Dendritic cell treated with granulocyte-macrophage colony-stimulating factor and Interleukin-4, amounts not matched to agents 40 ng/mL and 50 ng/mL, for 4 days (primary cell): ENCODE results near the gene CTCFL.
"Not testable (repeated sequence)": the region's sequence is repeated elsewhere in the genome, so short reads cannot be mapped to it uniquely, and the experiment has no call there.

Experiments
- H3K27ac Mint-ChIP-seq: one replicate; pipeline ENCODE4 v1.8.0; 2022; ENCODE audit warnings: mild to moderate bottlenecking, mixed read lengths
- H3K27me3 Mint-ChIP-seq: one replicate; pipeline ENCODE4 v1.8.0; 2022; ENCODE audit warnings: mild to moderate bottlenecking, mixed read lengths
- H3K36me3 Mint-ChIP-seq: one replicate; pipeline ENCODE4 v1.8.0; 2022; ENCODE audit warnings: low read depth, mixed read lengths
- H3K4me1 Mint-ChIP-seq: one replicate; pipeline ENCODE4 v1.8.0; 2022; ENCODE audit warnings: low read depth, mixed read lengths
- H3K4me3 Mint-ChIP-seq: one replicate; pipeline ENCODE4 v1.8.0; 2022; ENCODE audit warnings: mild to moderate bottlenecking, moderate library complexity, mixed read lengths
- H3K9me3 Mint-ChIP-seq: one replicate; pipeline ENCODE4 v1.8.0; 2022; ENCODE audit warnings: mixed read lengths
- intact Hi-C: fragments of 100-400 bp; cut with micrococcal nuclease; formaldehyde crosslinking; loops from one replicate; pipeline ENCODE4 v1.15.0; 2022

The CTCFL gene

GRCh38 chr20:57500235-57500634 lies 24.7 kb downstream of the CTCFL start:
- Mint-ChIP-seq H3K4me3 (no peak overlapping the region), H3K36me3 (no peaks in the 10 kb centered on the region), H3K4me1 (peaks cover 37% of the 10 kb centered on the region), H3K9me3 (no peaks in the 10 kb centered on the region), H3K27ac (no peak overlapping the region), H3K27me3 (peaks cover 65% of the 10 kb centered on the region)
- intact Hi-C loops = no loop called here

GRCh38 chr20:57499676-57500075 lies 25.3 kb downstream of the CTCFL start:
- Mint-ChIP-seq H3K4me3 (no peak overlapping the region), H3K36me3 (no peaks in the 10 kb centered on the region), H3K4me1 (peaks cover 37% of the 10 kb centered on the region), H3K9me3 (no peaks in the 10 kb centered on the region), H3K27ac (no peak overlapping the region), H3K27me3 (peaks cover 62% of the 10 kb centered on the region)
- intact Hi-C loops = no loop called here

GRCh38 chr20:57498425-57499400 lies 26.2 kb downstream of the CTCFL start:
- intact Hi-C loops = no loop called here
- no peak overlapping the region for H3K4me3 Mint-ChIP-seq
- no peaks in the 10 kb centered on the region for H3K36me3 Mint-ChIP-seq
- H3K27ac Mint-ChIP-seq = no peak overlapping the region
- H3K9me3 Mint-ChIP-seq = no peaks in the 10 kb centered on the region
- H3K27me3 Mint-ChIP-seq = peaks cover 53% of the 10 kb centered on the region
- peaks cover 37% of the 10 kb centered on the region for H3K4me1 Mint-ChIP-seq

- Mint-ChIP-seq H3K4me1 (peaks cover 16% of the 10 kb centered on the region), H3K4me3 (no peak overlapping the region), H3K36me3 (no peaks in the 10 kb centered on the region), H3K27ac (no peak overlapping the region), H3K27me3 (peaks cover 47% of the 10 kb centered on the region), H3K9me3 (no peaks in the 10 kb centered on the region)
- intact Hi-C loops = no loop called here
Observed at GRCh38 chr20:57496592-57496991, 28.3 kb downstream of the CTCFL start.

GRCh38 chr20:57495978-57496377 lies 29.0 kb downstream of the CTCFL start:
- Mint-ChIP-seq H3K36me3 (no peaks in the 10 kb centered on the region), H3K4me3 (no peak overlapping the region), H3K27me3 (peaks cover 47% of the 10 kb centered on the region), H3K27ac (no peak overlapping the region), H3K9me3 (no peaks in the 10 kb centered on the region), H3K4me1 (peaks cover 11% of the 10 kb centered on the region)
- intact Hi-C loops = loop anchor here (1.0 kb wide), 1 partner anchor 115 kb away; no protein-coding TSS in a partner anchor

- Mint-ChIP-seq H3K27ac (no peak overlapping the region), H3K36me3 (no peaks in the 10 kb centered on the region), H3K9me3 (no peaks in the 10 kb centered on the region), H3K4me1 (peaks cover 5% of the 10 kb centered on the region), H3K27me3 (peaks cover 38% of the 10 kb centered on the region), H3K4me3 (no peak overlapping the region)
- intact Hi-C loops = no loop called here
Observed at GRCh38 chr20:57493091-57493615, 31.8 kb downstream of the CTCFL start.

GRCh38 chr20:57491373-57491772 lies 33.6 kb downstream of the CTCFL start:
- Mint-ChIP-seq H3K9me3 (no peaks in the 10 kb centered on the region), H3K4me3 (no peak overlapping the region), H3K4me1 (peaks cover 5% of the 10 kb centered on the region), H3K27me3 (peaks cover 34% of the 10 kb centered on the region), H3K27ac (no peak overlapping the region), H3K36me3 (no peaks in the 10 kb centered on the region)
- intact Hi-C loops = no loop called here

- H3K27me3 Mint-ChIP-seq = peaks cover 30% of the 10 kb centered on the region
- H3K9me3 Mint-ChIP-seq, intact Hi-C loops, H3K36me3 Mint-ChIP-seq, H3K27ac Mint-ChIP-seq, H3K4me3 Mint-ChIP-seq, H3K4me1 Mint-ChIP-seq: not testable (repeated sequence)
Observed at GRCh38 chr20:57488277-57488676, 36.7 kb downstream of the CTCFL start.

GRCh38 chr20:57485770-57486169 lies 39.2 kb downstream of the CTCFL start:
- Mint-ChIP-seq H3K9me3 (no peaks in the 10 kb centered on the region), H3K36me3 (no peaks in the 10 kb centered on the region), H3K27me3 (peaks cover 18% of the 10 kb centered on the region), H3K4me1 (peaks cover 18% of the 10 kb centered on the region), H3K27ac (no peak overlapping the region), H3K4me3 (no peak overlapping the region)
- intact Hi-C loops = no loop called here

- peaks cover 23% of the 10 kb centered on the region for H3K4me1 Mint-ChIP-seq
- intact Hi-C loops = no loop called here
- no peaks in the 10 kb centered on the region for H3K9me3 Mint-ChIP-seq
- H3K27ac Mint-ChIP-seq = no peak overlapping the region
- peaks cover 22% of the 10 kb centered on the region for H3K27me3 Mint-ChIP-seq
- no peaks in the 10 kb centered on the region for H3K36me3 Mint-ChIP-seq
- H3K4me3 Mint-ChIP-seq = no peak overlapping the region
Observed at GRCh38 chr20:57484772-57485171, 40.2 kb downstream of the CTCFL start.

GRCh38 chr20:57483287-57484050 lies 41.5 kb downstream of the CTCFL start:
- H3K4me1 Mint-ChIP-seq = peaks cover 22% of the 10 kb centered on the region
- intact Hi-C loops = no loop called here
- no peaks in the 10 kb centered on the region for H3K9me3 Mint-ChIP-seq
- no peak overlapping the region for H3K4me3 Mint-ChIP-seq
- no peak overlapping the region for H3K27ac Mint-ChIP-seq
- H3K27me3 Mint-ChIP-seq = peaks cover 23% of the 10 kb centered on the region
- H3K36me3 Mint-ChIP-seq = no peaks in the 10 kb centered on the region

- peaks cover 25% of the 10 kb centered on the region for H3K27me3 Mint-ChIP-seq
- peaks cover 24% of the 10 kb centered on the region for H3K4me1 Mint-ChIP-seq
- no peaks in the 10 kb centered on the region for H3K9me3 Mint-ChIP-seq
- H3K36me3 Mint-ChIP-seq = no peaks in the 10 kb centered on the region
- H3K4me3 Mint-ChIP-seq = no peak overlapping the region
- intact Hi-C loops = no loop called here
- H3K27ac Mint-ChIP-seq = no peak overlapping the region
Observed at GRCh38 chr20:57482796-57483195, 42.1 kb downstream of the CTCFL start.

GRCh38 chr20:57482148-57482547 lies 42.8 kb downstream of the CTCFL start:
- no peaks in the 10 kb centered on the region for H3K9me3 Mint-ChIP-seq
- H3K4me3 Mint-ChIP-seq = no peak overlapping the region
- no peak overlapping the region for H3K27ac Mint-ChIP-seq
- no peaks in the 10 kb centered on the region for H3K36me3 Mint-ChIP-seq
- peaks cover 25% of the 10 kb centered on the region for H3K27me3 Mint-ChIP-seq
- intact Hi-C loops = no loop called here
- H3K4me1 Mint-ChIP-seq = peaks cover 29% of the 10 kb centered on the region

GRCh38 chr20:57481281-57481711 lies 43.6 kb downstream of the CTCFL start:
- H3K9me3 Mint-ChIP-seq = no peaks in the 10 kb centered on the region
- H3K4me1 Mint-ChIP-seq = peaks cover 29% of the 10 kb centered on the region
- no peaks in the 10 kb centered on the region for H3K36me3 Mint-ChIP-seq
- intact Hi-C loops = no loop called here
- peak overlapping the region; percentile 31 for H3K27ac Mint-ChIP-seq
- H3K27me3 Mint-ChIP-seq = peaks cover 30% of the 10 kb centered on the region
- no peak overlapping the region for H3K4me3 Mint-ChIP-seq
